HG03469 (cell line): Measurements from ENCODE around the gene SOX6.

Experiments used
- ATAC-seq: cut with Tn5 transposase; IDR thresholded peaks from one replicate; pipeline ENCODE4 v1.9.1; 2021; ENCODE audit warnings: mild to moderate bottlenecking, moderate library complexity, moderate number of reproducible peaks; ENCODE audit not compliant: unreplicated experiment

SOX6 gene

DNA sequence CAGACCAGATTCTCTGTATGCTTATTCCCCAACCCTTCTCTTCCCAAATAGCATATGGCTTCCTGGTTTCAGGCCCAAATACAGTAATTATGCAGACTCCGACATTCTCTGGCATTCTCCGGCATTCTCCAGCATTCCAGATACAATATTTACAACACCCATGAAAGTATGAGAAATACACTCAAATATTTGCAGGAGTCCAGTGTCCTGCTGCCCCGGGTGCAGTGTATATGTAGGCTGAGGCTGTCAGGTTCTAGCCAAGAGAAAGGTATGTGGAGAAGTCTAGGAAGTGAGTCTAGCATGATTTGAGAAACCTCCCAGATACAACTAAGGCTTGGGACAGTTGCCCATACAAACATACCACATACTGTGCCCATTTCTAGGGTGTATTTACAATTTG, 160.7 kb downstream of the SOX6 start:
- ATAC-seq = no peak

DNA sequence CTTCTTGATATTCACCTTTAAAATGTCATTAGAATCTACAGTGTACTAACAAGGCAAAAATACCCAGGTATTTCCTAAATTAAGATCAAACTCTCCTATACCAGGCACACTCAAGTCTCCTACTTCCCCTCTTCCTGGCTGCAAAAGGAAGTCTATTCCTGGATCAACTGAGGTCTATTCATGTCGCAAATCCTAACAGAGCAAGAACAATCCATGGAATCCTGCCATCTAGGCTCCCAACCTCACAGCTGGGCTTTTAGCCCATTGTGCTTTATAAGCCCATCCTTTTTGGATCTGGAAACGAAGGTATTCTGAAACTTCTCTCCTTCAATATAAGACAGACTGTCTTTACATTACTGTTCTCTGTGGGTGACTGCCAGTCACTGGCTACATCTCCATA, 161.8 kb downstream of the SOX6 start:
- ATAC-seq = no peak

DNA sequence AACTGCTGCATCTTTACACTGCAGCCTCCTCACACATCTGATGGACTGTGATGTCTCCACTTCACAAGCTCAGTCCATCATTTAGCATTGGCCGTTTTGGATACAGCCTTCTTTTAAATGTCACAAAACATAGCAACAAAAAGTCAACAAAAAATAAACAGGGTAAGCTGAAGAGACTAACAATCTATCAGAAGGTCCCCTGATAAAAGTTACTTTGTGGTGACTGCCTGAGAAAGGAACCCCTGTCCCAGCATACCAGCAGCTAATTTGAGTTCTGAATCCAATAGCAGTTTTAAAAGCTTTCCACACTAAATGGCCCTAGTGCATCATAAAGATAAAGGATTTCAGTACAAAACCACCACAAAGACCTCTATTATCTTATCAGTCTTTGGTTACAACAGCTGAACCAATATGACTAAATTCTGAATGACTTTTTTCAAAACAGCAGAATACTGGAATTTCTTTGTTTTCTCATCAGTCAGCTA, 162.4 kb downstream of the SOX6 start:
- ATAC-seq = no peak

DNA sequence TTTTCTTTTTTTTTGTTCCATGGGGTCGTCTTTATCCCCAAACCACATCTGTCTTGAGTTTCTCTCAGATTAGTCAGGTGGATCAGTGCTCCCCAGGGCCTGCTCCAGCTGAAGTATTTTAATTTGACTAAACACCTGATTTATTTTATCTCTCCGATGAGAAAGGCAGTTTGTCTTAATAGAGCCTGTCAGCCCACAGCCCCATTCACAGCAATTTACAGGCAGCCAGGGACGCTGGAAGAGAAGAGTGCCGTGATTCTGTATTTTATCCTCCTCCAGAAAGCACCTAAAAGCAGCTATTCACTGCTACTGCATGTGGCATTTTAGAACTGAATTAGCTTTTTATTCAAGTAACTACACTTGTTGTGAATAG, 164.5 kb downstream of the SOX6 start:
- ATAC-seq = no peak

DNA sequence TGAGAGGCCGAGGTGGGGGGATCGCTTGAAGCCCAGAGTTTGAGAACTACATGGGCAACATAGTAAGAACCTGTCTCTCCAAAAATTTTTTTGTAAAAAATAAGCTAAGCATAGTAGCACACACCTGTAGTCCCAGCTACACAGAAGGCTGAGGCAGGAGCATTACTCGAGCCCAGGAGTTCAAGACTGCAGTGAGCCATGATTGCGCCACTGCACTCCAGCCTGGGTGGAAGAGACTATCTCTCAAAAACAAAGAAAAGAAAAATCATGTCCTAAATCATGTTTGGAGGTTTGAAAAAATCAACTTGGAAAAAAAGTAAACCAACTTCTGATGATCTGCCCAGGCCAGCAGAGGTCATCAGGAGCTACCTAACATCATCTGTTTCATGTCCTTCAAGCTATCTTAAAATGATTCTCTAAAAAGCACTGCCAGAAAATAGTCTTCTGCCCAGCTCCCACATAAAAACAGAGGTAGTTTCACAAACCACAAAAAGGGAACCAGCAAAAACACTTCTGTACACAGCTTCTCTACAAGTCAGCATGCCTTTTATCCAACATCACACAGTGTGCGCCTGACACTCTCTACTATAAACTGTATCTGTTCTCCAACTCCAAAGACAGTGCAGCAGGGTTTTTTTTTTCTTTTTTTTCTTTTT, 165.0 kb downstream of the SOX6 start:
- ATAC-seq = no peak

DNA sequence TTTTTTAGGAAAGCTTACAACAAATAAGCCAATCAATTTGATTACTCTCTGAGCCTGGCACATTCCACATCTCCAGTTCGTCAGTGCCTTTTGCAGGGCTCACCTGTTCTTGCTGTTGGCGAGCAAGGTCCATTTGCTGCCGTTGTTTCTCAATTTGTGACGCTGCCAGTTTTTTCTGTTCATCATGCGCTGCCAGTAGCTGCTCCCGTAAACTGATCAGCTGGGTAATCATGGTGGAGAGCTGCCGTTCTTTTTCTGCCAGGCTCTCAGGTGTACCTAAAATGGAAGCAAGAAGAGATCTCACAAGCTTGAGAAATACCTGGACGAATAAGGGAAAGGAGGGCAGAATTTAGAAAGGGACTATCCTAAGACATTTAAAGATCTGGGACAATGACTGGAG, 169.7 kb downstream of the SOX6 start:
- no peak for ATAC-seq

DNA sequence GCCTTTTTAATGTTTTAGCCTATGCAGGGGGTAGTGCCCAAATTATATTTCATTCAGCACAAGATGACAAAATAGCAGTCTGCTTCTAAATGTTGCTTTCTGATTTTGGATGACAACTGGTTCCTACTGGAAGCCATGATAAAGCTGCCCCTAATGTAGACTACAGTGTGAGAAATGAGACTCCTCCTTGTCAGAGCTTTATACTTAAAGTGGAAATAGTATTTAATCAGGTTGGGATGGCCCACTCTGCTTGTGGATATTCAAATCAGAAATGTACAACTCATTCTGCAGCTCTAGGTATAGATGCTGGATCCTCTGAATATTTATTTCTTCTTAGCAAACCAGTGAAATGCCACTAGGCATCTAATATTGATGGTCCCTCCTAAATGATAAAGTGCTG, 171.3 kb downstream of the SOX6 start:
- no peak for ATAC-seq

DNA sequence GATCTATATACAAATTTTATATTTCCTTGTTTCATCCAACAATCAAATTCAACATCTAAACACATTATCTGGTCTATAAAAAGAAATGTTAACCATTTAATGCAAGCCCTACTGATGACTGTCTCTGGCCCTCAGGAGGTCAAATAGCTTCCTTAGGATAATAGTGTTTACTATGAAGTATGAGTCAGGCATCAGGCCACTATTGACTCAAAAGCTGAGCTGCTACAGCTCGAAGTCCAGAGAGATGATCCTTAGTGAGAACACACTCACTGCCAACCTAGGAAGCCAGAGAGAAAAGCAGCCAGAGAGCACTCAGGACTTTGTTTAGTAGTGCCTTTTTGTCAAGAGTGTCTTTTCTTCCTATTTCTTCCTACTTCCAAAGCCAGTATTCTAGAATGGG, 171.8 kb downstream of the SOX6 start:
- no peak for ATAC-seq

DNA sequence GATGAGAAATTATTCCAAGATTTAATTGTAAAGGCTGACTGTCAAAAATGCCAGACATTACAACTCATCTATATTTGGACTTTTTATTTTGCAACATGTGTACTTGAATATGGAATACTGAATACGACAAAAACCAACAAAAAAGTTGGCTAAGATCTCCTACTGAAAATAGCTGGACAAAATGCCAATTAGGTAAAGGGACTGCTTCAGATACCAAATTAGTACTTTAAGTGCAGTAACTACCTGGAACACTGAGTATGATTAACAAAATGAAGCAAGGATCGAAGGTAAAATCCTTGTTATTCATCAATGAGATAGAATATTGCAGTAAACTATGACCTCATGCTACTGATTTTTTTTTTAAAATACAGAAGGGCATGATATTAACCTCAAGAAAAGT, 173.8 kb downstream of the SOX6 start:
- no peak for ATAC-seq

DNA sequence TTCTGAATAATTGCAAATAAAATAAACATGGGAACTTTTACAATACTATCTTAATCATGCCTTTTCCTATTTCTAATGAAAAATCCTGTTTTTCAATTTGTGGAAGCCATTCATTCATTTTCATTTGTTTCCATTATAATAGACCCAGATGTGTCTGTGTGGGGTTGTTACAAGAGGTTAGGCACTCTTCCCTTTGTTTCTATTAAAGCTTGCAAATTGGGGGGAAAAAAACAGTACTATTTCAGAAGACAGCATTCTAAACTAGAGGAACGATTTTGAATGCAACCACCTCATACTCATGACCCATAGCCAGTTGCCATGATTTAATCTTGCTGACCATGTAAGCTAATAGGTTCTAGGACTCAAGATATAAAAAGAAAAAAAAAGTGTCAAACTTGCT, 175.5 kb downstream of the SOX6 start:
- ATAC-seq = no peak

DNA sequence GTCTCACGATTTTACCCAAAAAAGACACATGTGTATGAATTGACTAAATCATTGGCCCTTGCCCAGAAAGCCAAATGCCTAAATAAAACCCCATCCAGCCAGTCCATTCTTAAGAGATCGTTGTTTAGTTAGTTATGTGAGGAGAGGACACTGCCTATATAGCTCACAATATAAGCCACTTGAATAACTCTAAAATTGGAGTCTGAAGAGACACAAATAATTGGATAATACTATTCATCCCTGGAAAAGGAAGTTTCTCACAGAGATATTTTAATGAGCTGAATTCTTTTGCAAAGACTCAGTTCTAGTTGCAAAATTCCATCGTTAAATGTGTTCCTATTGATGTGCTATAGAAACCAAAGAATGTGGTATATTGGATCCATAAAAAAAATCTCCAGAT, 176.7 kb downstream of the SOX6 start:
- no peak for ATAC-seq

DNA sequence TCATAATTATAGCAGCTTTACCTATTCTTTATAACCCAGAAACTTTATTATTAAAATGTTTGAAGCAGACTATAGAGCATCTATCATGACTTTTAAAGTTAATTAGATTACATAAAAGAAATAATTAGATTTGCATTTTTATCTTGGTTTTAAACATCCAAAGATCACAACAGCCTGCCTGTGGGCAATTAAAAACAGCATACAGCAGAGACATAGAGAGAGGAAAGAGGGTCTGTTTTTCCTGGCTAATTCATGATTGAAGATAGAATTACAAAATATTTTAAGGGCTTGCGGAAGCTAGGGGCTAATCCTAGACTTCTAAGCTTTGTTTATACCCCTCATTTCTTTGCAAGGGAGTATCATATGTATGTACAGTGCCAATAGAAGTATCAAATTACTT, 178.1 kb downstream of the SOX6 start:
- no peak for ATAC-seq

DNA sequence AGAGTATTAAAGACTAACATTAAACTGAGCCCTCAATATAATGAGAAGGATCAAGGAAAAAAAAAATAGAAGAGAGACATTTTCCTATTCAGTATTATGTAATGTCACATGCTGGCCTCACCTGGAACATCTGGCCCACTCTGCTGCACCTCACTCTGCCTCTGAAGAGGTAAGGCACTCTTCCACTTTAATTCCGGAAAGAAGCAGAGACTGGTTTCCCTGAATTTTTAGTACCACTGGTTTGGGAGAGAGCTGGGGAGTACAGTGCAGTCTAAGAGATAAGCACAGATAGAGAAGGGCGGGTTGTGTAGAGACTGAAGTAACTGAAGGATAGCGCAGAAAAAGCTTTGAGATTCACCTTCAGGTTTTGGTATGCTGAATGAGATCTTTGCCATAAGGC, 178.7 kb downstream of the SOX6 start:
- ATAC-seq = no peak

DNA sequence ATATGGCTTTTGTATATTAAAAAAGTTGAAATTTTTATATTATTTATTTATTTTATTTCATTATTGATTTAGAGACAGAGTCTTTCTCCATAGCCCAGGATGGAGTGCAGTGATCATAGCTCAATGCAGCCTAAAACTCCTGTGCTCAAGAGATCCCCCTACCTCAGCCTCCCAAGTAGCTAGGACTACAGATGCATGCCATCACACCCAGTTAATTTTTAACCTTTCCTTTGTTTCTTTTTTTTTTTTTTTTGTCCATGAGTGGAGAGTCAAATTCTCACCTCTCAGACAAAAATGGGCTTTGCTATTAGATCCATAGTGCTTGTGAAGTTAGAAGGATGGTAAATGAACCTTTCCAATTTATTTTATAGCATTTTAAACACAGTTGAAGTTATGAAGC, 182.5 kb downstream of the SOX6 start:
- ATAC-seq = no peak

DNA sequence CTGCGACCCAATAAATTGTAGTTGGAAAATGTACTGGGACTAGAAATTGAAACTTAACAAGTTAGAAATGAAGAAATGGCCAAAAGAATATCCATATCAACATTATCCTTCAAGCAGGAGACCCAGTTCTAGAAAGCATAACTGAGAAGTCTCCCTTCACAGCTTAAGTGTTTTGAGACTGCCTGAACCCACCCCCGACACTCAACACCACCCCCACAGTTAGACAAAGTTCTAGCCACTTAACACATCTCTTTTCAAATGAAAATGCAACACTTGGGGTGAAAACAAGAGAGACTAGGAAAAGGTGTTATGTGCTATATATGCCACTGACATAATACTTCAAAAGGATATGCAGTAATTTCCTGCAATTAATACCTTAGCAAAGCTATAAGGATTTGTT, 184.5 kb downstream of the SOX6 start:
- ATAC-seq = no peak

DNA sequence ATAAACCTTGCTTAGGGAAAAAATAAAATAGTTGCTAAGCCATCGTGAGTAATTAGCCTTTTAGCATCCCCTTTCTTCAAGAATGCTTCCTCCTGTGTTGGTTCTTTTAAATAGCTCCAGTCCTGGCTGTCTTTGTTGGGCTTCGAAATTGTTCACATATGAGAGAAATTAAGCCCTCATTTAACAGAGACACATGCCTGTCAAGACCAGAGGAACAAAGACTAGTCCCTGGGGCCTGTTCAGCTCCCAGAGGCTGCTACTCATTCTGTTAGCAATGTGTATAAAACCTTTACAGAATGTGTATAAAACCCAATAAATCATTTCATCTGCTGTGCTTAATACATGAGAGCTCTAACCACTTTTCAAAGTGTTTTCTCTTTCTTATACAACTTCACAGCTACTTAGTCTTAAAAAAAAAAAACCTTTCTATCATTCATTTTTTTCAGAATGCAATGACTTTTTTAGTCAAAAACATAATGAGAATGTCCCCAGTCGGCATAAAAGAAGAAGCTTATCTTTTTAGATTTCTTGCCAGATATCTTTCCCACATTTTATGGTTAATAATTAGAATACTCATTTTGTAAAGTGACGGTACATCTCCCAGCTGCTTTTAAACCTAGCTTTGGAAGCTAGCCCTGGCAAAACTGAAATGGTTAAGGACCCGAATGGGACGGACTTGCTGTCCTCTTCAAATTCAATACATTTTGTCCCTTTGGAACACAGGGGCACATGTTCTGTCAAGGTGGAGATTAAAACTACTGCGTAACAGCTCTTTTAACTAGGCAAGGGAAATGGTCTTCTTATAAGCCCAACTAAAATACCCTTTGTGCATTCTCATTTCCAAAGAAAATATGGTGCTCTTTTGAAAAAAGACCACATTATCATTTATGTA, 186.1 kb downstream of the SOX6 start:
- ATAC-seq = no peak

DNA sequence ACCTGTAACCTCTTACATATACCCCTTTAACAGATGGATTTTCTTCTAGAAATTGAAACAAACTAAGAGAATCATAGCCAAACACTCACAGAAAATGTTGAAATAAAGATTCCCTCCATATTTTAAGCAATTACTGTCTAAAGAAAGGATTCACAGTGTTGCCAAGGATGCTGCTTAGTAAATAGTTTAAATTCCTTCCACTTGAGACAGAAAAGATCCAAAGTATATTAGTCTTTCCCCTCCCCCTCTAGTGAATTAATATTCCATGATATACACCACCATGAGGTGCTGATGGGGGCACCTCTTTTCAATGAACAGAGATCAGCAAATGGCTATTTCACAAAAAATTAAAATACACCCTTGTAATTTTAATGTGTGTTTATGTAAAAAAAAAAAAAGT, 186.8 kb downstream of the SOX6 start:
- no peak for ATAC-seq

DNA sequence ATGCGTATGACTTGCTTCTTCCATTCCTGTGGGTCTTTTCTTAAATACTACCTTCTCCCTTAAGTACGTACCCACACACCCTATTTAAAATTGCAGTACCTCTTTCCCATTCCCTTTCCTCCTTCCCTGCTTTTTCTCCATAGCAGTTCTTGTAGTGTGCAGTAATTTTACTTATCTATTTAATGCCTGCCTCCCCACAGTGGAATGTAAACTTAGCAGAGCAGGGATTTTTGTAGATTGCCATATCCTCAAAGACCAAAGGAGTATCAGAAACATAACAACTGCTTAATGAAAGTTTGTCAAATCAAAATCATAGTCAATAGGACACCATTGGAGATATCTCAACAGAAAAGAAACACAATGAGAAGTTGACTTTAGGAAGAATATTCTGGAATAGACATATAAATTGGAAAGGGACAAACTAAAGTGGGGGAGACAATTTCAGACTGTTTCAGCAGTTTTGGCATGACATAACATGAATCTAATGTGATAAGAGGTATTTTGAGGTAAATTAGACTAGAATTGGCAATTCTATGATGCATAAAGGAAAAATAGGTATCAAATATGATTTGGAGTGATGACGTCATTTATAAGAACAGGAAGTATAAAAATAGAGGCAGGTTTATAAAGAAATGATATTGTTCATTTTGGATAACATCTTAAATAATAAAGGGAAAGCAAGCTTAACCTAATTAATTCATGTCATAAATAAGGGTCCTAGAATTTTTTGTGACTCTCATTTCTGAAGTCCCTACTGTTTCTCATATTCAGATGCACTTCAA, 188.4 kb downstream of the SOX6 start:
- no peak for ATAC-seq

DNA sequence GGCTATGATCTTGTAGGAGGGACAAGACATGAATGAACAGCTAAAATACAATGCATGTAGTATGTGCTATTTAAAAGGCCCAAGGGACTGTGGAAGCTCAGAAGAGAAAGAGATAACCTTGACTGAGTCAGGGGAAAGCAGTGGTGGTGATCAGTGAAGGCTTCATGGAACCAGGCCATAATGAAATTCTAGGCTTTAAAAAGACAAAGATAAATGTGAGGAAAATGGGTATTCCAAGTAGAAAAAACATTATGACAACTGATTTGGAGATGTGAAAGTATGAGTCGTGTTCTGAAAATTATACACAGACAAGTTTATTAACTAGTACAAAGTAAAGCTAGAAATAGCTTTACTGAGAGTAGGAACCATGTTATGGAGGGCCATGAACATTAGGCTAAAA, 189.8 kb downstream of the SOX6 start:
- ATAC-seq = no peak

DNA sequence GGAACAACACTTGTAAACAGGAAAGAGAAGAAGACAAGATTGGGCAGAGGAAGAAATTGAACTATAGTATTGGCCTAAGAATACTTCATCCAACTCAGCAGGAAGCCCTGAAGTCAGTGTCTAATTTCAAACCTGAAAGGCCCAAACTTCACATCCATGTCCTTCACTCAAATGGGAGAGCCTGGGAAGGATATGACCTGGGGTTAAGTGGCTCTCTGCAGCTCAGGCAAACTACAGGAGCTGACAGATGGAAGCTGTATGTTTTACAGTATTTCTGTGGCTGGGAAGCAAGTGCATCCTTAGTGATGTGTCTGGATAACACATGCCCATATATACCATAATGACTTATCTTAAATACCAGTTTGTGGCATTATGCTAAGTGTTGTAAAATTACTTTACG, 196.2 kb downstream of the SOX6 start:
- ATAC-seq = no peak

DNA sequence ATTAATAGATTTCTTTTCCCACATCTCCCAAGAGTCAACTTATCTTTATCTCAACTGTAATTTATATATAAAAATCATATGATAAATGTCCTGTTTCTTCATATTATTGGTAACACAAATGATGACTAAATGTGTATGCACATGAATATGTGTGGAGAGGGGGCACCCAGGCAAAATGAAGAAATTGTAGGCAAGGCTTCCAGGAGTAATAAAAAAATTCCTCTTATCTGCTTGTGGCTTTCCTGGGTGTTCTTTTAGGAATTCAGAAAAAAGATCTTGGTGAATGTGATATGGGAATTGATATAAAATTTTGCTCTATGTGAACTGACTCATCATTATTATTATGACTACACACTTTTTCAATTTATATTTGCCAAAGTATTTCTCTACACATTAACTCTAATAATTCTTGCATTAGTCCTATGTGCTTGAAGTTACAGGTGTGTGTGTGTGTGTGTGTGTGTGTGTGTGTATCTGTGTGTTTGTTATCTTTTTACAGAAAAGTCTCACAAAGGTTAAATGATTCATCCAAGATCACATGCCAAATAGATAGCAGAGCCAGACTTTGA, 197.8 kb downstream of the SOX6 start:
- ATAC-seq = no peak
